Subcutaneous adipose tissue (tissue), 4 donors: ENCODE measurements around the gene BCL2A1. TPM values are rescaled to one million over a fixed set of nuclear protein-coding genes. Genes with fewer than 3 reads are reported as not detected.

ENCODE experiments used
- total RNA-seq, 4 donors: library from RNA; depleted of rRNA; stranded (reverse); fragments of >200 nt; gene quantifications; one replicate each; pipeline ENCODE4 v1.1.0, GENCODE V29; 2016
- TF ChIP-seq, protein P1 (sequence below): fragments of 450-650 bp; IDR thresholded peaks from one replicate; pipeline ENCODE4 v1.5.1; 2016; ENCODE audit warnings: low read depth, mild to moderate bottlenecking, control low read depth, antibody characterized with exemption, moderate library complexity

Gene BCL2A1
- total RNA-seq, 4 donors from 2014 or later, result 4.8 to 53.5 (median 9.3) TPM; not detected in 1

DNA sequence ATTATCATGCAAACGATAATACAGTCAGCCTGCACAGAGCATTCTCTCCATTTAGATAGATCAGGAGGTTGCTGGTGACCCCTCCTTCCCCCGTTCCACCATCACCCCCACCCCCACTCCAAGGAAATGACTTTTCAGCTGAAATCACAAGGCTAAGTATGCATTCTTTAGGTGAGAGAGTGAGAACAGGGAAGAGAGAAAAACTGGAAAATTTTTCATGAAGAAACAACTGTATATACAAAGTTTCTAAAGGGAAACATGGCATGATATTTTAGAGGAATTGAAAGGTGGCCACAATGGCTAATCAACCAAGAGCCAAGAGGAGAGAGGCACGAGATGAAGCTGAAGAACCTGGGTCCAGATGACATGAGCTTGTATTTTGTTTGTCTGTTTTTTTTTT is 22.2 kb downstream of the BCL2A1 start:
- TF ChIP-seq, protein P1, sequence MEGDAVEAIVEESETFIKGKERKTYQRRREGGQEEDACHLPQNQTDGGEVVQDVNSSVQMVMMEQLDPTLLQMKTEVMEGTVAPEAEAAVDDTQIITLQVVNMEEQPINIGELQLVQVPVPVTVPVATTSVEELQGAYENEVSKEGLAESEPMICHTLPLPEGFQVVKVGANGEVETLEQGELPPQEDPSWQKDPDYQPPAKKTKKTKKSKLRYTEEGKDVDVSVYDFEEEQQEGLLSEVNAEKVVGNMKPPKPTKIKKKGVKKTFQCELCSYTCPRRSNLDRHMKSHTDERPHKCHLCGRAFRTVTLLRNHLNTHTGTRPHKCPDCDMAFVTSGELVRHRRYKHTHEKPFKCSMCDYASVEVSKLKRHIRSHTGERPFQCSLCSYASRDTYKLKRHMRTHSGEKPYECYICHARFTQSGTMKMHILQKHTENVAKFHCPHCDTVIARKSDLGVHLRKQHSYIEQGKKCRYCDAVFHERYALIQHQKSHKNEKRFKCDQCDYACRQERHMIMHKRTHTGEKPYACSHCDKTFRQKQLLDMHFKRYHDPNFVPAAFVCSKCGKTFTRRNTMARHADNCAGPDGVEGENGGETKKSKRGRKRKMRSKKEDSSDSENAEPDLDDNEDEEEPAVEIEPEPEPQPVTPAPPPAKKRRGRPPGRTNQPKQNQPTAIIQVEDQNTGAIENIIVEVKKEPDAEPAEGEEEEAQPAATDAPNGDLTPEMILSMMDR, result no peak

DNA sequence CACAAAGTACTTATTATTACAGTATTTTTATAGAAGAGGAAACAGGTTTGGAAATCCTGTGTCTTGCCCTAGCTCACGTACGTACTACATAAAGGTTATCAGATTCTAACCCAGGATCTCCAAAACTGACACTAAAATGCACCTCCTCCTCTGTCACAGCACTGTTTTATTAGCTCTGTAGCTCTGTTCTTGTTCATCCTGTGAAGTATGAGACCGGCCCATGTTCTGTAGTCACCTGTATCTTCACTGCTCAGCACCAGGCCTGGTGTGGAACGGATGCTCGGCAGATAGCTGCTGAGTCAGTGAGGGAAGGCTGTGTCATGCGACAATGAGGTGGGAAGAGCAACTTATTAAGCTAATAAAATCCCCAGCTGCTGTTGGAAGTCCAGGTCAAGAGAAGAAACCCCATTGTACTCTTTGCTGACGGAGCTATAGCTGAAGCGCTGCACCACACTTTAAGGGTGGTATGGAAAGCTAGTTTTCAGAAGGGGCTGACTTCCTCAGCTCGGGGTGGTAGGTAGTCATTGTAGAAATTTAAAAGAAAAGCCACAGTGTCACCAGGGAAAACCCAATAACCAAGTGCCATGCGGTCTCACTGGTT is 22.8 kb downstream of the BCL2A1 start:
- TF ChIP-seq, protein P1, result no peak

DNA sequence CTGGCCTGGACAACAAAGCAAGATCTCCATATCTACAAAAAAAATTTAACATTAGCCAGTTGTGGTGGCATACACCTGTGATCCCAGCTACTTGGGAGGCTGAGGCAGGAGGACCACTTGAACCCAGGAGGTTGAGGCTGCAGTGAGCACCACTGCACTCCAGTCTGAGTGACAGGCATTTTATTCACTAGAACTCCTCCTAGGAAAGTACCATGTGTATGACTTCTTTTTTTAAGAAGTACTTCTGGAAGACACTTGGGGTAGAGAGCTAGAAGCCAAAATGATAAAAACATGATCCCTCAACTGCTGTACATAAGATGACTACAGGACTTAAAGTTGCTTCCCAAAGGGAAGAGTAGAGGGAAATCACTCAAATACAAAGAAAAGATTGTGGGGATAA is 24.0 kb downstream of the BCL2A1 start:
- TF ChIP-seq, protein P1, result no peak

DNA sequence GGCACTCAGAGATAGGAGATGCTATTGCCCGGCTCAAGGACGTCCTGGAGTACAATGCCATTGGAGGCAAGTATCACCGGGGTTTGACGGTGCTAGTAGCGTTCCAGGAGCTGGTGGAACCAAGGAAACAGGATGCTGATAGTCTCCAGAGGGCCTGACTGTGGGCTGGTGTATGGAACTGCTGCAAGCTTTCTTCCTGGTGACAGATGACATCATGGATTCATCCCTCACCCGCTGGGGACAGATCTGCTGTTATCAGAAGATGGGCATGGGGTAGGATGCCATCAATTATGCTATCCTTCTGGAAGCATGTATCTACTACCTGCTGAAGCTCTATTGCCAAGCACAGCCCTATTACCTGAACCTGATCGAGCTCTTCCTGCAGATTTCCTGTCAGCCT is 26.4 kb downstream of the BCL2A1 start:
- TF ChIP-seq, protein P1, result no peak

DNA sequence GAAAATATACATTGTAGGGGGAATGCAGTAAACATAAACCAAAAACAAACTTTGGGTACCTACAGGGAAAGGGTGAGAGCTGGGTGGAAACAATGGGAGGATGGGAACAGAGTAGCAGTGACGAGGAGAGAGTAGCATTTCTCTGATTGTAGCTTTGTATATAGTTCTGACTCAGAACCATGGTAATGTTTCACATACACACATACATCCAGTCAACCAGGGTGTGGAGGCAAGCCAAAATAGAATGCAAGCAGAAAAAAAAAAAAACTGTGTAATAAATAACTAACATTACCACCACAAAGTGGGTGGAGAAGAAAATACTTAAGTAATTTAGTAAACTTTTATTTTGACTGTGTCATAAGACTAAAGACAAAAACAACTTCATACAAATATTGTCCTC is 27.2 kb downstream of the BCL2A1 start:
- TF ChIP-seq, protein P1, result no peak

DNA sequence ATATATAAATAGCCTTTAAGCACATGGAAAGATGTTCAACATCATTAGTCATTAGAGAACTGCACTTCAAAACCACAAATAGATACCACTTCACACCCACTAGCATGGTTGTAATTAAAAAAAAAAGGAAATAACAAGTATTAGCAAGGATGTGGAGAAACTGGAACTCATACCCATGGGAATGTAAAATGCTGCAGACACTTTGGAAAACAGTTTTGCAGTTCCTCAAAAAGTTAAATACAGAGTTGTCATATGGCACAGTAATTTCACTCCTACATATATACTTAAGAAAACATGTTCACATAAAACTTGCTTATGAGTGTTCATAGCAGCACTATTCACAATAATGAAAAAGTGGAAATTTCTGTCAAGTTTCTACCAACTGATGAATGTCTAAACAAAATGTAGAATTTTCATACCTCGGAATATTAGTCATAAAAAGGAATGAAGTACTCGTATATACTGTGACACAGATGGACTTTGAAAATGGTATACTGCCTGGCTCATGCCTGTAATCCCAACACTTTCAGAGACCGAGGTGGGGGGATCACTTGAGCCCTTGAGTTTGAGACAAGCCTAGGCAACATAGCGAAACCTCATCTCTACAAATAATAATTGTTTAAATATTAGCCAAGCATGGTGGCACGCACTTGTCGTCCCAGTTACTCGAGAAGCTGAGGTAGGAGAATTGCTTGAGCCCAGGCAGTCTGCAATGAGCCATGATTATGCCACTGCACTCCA is 28.1 kb downstream of the BCL2A1 start:
- TF ChIP-seq, protein P1, result no peak

DNA sequence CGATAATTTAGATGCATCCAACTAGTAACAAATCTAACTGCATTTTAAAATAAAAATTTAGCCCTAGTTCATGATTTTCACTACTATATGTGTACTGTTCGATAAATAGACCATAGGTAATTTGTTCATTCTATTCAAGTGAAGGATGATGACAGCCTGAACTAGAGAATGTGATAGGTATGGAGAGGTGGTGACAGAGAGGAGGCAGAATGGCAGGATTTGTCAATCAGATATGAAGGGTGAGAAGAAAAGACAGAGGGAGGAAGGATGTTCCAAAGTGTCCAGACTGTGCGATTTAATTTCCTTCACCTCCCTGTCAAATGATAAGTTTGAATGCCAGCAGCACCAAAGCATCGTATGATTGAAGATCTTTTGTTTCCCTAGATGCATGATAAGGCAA is 31.6 kb downstream of the BCL2A1 start:
- TF ChIP-seq, protein P1, result no peak
